Measurements from ENCODE around the gene FTMT. TPM values are rescaled to one million over a fixed set of nuclear protein-coding genes. Genes with fewer than 3 reads are reported as not detected.

FTMT gene
- total RNA-seq, 1 experiment from 2014 or later: not detected

GRCh38 chr5:121816164-121816563 lies 35.5 kb upstream of the FTMT start:
- intact Hi-C loops (cut with micrococcal nuclease; ENCODE audit: unreplicated experiment): no loop called here
- ChIA-PET CTCF (no interaction called here), POLR2A (ENCODE audit: low non-redundant PET) (no interaction called here)
- TF ChIP-seq CTCF (conservative IDR thresholded peaks at IDR 0.05; ENCODE audit: low read depth, low read length) (no peak), EZH2 (IDR thresholded peaks at IDR 0.05; ENCODE audit: borderline replicate concordance, low read depth, low read length, poor library complexity, severe bottlenecking) (no peak)
- Histone ChIP-seq H3K36me3 (ENCODE audit: insufficient read depth, low read length, poor library complexity, severe bottlenecking) (no peaks in the 10 kb centered on the region), H3K4me1 (ENCODE audit: insufficient read depth, low read length, poor library complexity, severe bottlenecking) (no peaks in the 10 kb centered on the region), H3K27me3 (replicated peaks; ENCODE audit: insufficient read depth, low read depth, low read length, poor library complexity) (no peaks in the 10 kb centered on the region), H3K4me3 (ENCODE audit: low read depth, low read length, poor library complexity, severe bottlenecking) (no peak overlapping the region), H3K9me3 (ENCODE audit: low read depth, low read length, poor library complexity, severe bottlenecking) (no peaks in the 10 kb centered on the region), H3K27ac (ENCODE audit: low read depth, low read length, poor library complexity, severe bottlenecking) (no peak overlapping the region)
- no peak for DNase-seq (ENCODE audit: low spot score)
- no TSS peak for BruUV-seq (replicated peaks)

- no peaks in the 10 kb centered on the region for H3K27me3 ChIP-seq (replicated peaks; ENCODE audit: insufficient read depth, low read depth, low read length, poor library complexity)
- no TSS peak for BruUV-seq (replicated peaks)
- intact Hi-C loops (cut with micrococcal nuclease; ENCODE audit: unreplicated experiment): no loop called here
- H3K27ac ChIP-seq (ENCODE audit: low read depth, low read length, poor library complexity, severe bottlenecking): no peak overlapping the region
- no peaks in the 10 kb centered on the region for H3K4me1 ChIP-seq (ENCODE audit: insufficient read depth, low read length, poor library complexity, severe bottlenecking)
- no peaks in the 10 kb centered on the region for H3K9me3 ChIP-seq (ENCODE audit: low read depth, low read length, poor library complexity, severe bottlenecking)
- TF ChIP-seq CTCF (conservative IDR thresholded peaks at IDR 0.05; ENCODE audit: low read depth, low read length) (no peak), EZH2 (IDR thresholded peaks at IDR 0.05; ENCODE audit: borderline replicate concordance, low read depth, low read length, poor library complexity, severe bottlenecking) (no peak)
- H3K4me3 ChIP-seq (ENCODE audit: low read depth, low read length, poor library complexity, severe bottlenecking): no peak overlapping the region
- ChIA-PET POLR2A (ENCODE audit: low non-redundant PET) (no interaction called here), CTCF (no interaction called here)
- no peaks in the 10 kb centered on the region for H3K36me3 ChIP-seq (ENCODE audit: insufficient read depth, low read length, poor library complexity, severe bottlenecking)
- DNase-seq (ENCODE audit: low spot score): no peak
Observed at GRCh38 chr5:121819682-121820261, 31.9 kb upstream of the FTMT start.

- ChIA-PET POLR2A (ENCODE audit: low non-redundant PET) (no interaction called here), CTCF (no interaction called here)
- no peaks in the 10 kb centered on the region for H3K9me3 ChIP-seq (ENCODE audit: low read depth, low read length, poor library complexity, severe bottlenecking)
- DNase-seq (ENCODE audit: low spot score): no peak
- H3K27ac ChIP-seq (ENCODE audit: low read depth, low read length, poor library complexity, severe bottlenecking): no peak overlapping the region
- no peak overlapping the region for H3K4me3 ChIP-seq (ENCODE audit: low read depth, low read length, poor library complexity, severe bottlenecking)
- no peaks in the 10 kb centered on the region for H3K27me3 ChIP-seq (replicated peaks; ENCODE audit: insufficient read depth, low read depth, low read length, poor library complexity)
- TF ChIP-seq EZH2 (IDR thresholded peaks at IDR 0.05; ENCODE audit: borderline replicate concordance, low read depth, low read length, poor library complexity, severe bottlenecking) (no peak), CTCF (conservative IDR thresholded peaks at IDR 0.05; ENCODE audit: low read depth, low read length) (no peak)
- H3K4me1 ChIP-seq (ENCODE audit: insufficient read depth, low read length, poor library complexity, severe bottlenecking): no peaks in the 10 kb centered on the region
- no TSS peak for BruUV-seq (replicated peaks)
- intact Hi-C loops (cut with micrococcal nuclease; ENCODE audit: unreplicated experiment): no loop called here
- H3K36me3 ChIP-seq (ENCODE audit: insufficient read depth, low read length, poor library complexity, severe bottlenecking): no peaks in the 10 kb centered on the region
Observed at GRCh38 chr5:121833617-121834016, 18.1 kb upstream of the FTMT start.

Data from A673 (cell line).